Posterior vena cava (tissue), 2 donors: Measurements from ENCODE around the gene NLGN4X. TPM values are rescaled to one million over a fixed set of nuclear protein-coding genes. Genes with fewer than 3 reads are reported as not detected.
"Not testable (repeated sequence)": the region's sequence is repeated elsewhere in the genome, so short reads cannot be mapped to it uniquely, and the experiment has no call there.

Experiments
- DNase-seq: peaks from one replicate; pipeline ENCODE4 v3.0.0-alpha.2; 2020; ENCODE audit warnings: low spot score
- intact Hi-C, 2 donors: fragments of 100-400 bp; cut with DNase I; formaldehyde crosslinking; loops; one replicate each; pipeline versions ENCODE4 v1.14.1 to v1.14.2; 2022 to 2023
- total RNA-seq, 2 donors: library from RNA; stranded (reverse); fragmentation: NEBNext Ultra II Directional; extraction: Animal tissue kit (Norgen Biotek cat#: 25700); gene quantifications; one replicate each; pipeline ENCODE4 v1.2.1, GENCODE V29; 2021
- donor health status: DM: yes; HTN: yes; CAD: no.
- donor health status: DM: yes; HTN: yes; CAD: no.

Gene NLGN4X
- total RNA-seq, 2 donors from 2014 or later = 0.83 to 0.90 TPM

GRCh38 chrX:5907207-5907606, 321.5 kb downstream of the NLGN4X start:
- intact Hi-C loops = no loop called here
- DNase-seq = no peak

- DNase-seq, intact Hi-C loops: not testable (repeated sequence)
Measured at GRCh38 chrX:5903586-5904190, 325.0 kb downstream of the NLGN4X start.

- intact Hi-C loops = no loop called here
Measured at GRCh38 chrX:5898463-5898862, 330.2 kb downstream of the NLGN4X start.

DNA sequence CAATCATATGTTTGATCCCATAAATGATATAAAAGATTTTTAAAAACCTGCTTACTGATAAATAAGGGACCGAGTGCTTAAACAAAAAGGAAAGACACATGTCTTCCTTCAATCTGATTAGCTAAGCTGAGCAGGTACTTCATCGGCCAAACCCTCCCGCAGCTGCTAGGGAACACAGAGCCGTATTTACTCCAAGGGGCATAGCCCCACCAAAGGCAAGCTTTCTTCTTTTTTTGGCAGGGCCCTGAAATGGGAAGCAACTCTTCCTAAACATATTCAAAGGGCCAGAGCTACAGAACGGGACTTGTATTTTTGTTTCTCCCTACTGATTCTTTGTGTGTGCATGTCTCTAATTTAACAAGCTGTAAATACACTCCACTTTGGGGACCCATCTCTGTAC, 337.3 kb downstream of the NLGN4X start:
- no peak for DNase-seq
- intact Hi-C loops = no loop called here

More at GRCh38 chrX:5898463-5898862, 330.2 kb downstream of the NLGN4X start:
- no peak for DNase-seq

DNA sequence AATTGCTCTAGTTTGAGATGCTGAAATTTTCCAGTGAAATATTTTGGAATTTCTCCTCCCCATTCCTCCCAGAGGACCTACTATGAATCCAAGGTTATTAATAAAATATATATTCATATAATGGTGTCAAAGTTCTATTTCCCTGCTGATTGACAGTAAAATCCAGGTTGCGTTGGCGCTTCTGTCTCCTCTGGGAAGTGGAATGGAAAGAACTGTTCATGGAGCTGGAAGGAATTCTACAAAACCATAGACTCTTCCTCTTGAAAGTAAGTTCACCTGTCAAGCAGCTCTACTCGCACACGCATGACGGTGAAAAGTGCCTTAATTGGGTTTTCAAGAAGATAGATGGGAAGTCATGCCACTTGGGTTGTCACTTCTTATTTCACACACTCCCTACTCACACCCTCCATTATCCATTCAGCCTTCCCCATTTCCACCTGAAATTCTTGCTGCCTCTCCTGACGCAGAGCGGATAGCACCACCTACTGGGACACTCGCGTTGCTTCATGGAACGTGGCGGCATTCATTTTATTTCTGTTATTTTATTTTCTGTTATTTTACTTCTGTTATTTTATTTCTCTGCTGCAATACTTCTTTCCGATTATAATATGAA, 351.6 kb downstream of the NLGN4X start:
- DNase-seq = no peak
- intact Hi-C loops = no loop called here

GRCh38 chrX:5870238-5870637, 358.4 kb downstream of the NLGN4X start:
- DNase-seq = no peak
- intact Hi-C loops = loop anchor here in 1 of 2 donors (1.0 kb wide), 1 partner anchor 18 kb away; no protein-coding TSS in a partner anchor

DNA sequence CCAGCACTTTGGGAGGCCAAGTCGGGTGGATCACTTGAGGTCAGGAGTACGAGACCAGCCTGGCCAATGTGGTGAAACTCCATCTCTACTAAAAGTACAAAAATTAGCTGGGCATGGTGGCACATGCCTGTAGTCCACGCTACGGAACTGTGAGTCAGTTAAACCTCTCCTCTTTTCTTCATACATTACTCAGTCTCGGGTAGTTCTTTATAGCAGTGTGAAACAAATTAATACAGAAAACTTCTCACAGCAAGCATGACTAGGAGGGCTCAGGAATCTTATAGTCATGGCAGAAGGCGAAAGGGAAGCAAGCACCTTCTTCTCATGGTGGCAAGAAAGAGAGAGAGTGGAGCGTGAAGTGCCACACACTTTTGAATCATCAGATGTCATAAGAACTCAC, 358.9 kb downstream of the NLGN4X start:
- no peak for DNase-seq
- intact Hi-C loops = loop anchor here in 1 of 2 donors (1.0 kb wide), 1 partner anchor 17 kb away; no protein-coding TSS in a partner anchor

DNA sequence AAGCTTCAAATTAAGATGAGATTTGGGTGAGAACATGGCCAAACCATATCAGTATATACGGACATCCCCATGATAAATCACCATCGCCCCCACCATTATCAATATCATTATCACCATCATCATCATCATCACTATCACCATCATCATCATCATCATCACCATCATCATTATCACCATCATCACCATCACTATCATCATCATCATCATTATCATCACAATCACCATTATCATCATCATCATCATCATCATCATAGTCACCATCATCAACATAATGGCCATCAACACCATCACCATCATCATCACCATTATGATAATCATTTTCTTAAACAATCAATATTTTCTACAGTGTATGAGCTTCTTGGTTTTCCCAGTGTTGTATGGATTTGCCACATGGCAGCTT, 360.9 kb downstream of the NLGN4X start:
- intact Hi-C loops = no loop called here
- DNase-seq = no peak

DNA sequence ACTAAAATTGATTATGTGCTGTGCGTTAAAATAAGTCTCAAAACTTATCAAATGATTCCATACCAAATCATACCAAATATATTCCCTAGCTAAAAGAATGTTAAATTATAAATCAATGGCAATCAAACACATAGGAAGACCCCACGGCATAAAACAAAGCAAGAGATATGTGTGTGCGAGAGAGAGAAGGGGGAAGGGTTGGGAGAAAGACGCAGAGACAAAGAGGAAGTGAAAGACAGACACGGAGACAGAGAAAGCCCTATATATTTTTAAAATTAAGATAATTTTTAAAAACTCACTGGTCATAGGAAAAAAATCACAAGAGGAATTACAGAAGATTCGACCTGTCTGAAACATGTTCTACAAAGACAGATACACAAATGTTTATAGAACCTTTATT, 371.4 kb downstream of the NLGN4X start:
- no peak for DNase-seq
- intact Hi-C loops = no loop called here

DNA sequence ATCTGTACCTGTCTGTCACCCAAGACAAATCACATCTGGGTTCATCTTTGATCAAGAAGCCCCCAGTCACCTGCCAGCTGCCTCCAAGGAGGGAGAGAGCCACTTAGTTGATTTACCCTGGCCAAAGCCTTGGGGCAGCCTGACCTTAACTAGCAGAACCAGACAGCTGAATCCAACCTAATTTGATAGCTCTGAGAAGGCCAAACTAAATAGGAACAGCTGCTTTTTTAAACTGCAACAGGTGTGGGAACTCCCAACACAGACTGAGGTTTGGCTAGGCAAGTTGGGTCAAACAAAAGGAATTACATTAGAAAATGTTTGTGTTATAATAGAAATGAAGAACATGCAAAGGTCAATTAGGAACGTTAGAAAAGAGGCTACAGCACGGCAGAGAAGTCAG, 375.7 kb downstream of the NLGN4X start:
- no peak for DNase-seq
- intact Hi-C loops = loop anchor here in 1 of 2 donors (1.0 kb wide), 1 partner anchor 17 kb away; no protein-coding TSS in a partner anchor

DNA sequence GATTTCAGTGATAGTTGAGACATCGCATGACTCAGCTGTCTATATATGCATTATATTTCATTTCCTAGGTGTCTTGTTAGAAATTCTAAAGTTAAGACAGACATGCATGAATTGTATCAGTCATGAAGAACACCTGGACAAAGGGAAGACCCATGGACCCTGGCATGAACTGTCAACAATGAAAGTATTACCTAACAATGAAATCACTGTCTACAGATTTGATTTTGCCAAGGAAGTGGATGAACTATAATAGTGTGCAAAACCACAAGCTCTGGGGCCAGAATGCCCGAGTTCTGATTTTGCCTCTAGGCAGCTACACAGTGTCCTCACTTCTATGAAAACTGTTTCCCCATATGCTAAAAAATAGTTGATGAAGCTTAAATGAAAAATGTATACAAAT, 386.1 kb downstream of the NLGN4X start:
- no peak for DNase-seq
- intact Hi-C loops = no loop called here
